Epidermal melanocyte (primary cell): ENCODE data around the gene CA14.
"Not testable (repeated sequence)": the region's sequence is repeated elsewhere in the genome, so short reads cannot be mapped to it uniquely, and the experiment has no call there.

Source experiments
- DNase-seq: peaks from one replicate; pipeline ENCODE4 v3.0.0; 2011; ENCODE audit warnings: low spot score; ENCODE audit not compliant: insufficient read length

Gene CA14

DNA sequence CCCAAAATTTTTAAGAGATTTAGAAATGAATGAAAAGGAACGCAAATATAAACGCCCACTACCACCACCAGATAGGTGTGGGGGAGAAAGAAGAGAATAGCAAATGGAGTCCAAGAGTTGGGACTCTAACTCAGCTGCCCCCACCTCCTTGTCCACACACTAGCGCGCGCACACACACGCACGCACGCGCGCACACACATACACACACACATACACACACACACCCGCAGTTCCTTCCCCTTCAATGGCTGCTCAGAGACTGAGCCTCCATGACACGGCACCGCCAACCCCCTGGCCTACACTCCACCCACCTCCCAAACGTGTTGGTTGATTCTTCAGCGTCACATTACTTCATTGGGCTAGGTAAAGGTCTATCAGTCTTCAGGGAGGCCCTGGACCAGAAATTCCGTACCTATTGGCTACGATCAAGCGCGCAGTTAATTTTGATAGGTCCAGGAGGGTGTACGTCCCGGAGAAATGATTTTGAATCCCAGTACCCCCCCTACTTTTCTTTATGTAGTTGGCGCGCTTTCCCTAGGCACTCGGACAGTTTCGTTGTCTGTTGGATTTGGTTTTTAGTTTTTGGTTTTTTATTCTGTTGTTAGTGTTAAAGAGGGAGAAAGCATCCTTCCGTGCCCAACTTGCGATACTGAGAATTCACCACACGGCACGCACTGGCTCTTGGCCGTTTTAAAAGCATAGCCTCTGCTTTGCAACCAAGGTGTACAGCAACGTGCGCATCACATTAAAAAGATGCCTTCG lies 21.5 kb upstream of the CA14 start, which contains the start of gene ANP32E:
TSS of gene ANP32E (minus strand) at position 261 of the 762 bp plus-strand sequence. CDS start 326 bp downstream, outside the sequence.
- peak; percentile 100 for DNase-seq

DNA sequence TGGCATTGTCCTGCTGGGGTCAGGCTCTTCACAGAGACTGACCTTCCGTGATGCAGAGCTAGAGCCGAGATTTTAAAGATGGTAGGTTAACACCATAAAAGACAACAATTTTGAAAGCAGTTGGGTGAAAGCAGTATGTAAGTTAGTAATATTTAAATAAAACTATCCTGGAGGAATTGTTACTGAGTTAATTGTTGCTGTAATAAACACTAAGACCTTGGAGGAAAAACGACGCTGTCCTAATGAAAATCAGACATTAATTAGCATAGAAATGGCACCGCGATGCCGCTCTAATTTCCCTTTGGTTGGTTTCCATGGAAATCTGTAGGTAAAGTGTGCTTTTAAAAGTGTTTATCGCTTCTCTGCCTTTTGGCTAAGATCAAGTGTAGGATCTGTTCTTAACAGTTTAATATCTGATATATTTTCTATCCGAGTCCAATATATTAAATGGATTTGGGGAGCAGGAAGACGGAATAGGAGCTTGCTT lies 20.9 kb upstream of the CA14 start:
- no peak for DNase-seq

DNA sequence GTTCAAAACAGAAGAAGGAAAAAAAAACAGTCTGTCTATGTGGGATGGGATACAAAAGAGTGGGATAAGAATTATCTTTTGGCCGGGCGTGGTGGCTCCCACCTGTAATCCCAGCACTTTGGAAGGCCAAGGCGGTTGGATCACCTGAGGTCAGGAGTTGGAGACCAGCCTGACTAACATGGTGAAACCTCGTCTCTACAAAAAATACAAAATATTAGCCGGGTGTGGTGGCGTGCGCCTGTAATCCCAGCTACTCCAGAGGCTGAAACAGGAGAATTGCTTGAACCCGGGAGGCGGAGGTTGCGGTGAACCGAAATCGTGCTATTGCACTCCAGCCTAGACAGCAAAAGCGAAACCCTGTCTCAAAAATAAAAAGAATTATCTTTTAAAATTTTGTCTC lies 20.4 kb upstream of the CA14 start:
- DNase-seq = not testable (repeated sequence)

DNA sequence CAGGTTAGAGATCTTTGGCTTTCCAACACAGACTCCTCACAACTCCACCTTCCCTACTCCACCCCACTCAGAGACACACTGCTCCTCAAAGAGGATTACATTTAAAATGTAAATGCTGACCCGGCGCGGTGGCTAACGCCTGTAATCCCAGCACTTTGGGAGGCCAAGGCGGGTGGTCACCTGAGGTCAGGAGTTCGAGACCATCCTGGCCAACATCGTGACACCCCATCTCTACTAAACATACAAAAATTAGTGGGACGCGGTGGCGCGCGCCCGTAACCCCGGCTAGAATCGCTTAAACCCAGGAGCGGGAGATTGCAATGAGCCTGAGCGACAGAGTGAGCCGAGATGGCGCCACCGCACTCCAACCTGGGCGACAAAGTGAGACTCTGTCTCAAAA lies 19.8 kb upstream of the CA14 start:
- no peak for DNase-seq

GRCh38 chr1:150243003-150243402 lies 14.6 kb upstream of the CA14 start:
- no peak for DNase-seq

- no peak for DNase-seq
Observed at GRCh38 chr1:150249936-150250335, 7.6 kb upstream of the CA14 start.

DNA sequence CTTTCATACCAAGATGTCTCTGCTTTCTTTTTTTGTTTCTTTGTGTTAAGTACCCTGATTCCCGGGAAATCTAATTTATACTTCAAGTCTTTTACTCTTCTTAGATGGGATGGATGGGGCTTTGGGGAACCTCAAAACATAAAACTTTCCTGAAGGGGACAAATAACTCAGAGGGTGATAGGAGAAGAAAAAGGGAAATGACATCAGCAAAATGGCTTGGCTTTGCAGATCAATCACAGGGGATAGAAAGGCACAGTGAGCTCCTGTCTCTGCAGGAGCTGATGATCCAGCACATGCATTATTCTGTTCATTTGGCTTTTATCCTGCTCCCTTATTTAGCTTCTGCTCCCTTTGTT lies 1.4 kb upstream of the CA14 start:
- no peak for DNase-seq

GRCh38 chr1:150256554-150257341 lies 826 bp upstream of the CA14 start:
- DNase-seq = no peak

DNA sequence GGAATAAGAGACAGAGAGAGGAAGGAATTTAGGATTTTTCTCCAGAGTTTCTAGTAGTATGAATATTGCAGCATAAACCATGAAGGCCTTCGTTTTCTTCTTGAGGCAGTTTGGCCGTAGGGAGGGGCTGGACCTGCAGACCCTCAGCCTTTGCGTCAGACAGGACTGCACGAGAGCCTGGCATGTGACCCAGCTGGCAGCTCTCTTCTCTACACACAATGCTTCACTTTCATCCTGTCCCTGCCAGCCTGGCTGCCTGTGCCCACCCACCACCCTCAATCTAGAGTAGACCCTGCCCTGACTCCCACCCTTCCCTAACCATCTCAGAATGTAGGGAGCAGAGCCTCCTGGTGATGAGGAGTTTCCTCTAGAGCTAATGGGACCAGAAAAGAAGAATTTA lies 1.6 kb downstream of the CA14 start:
- no peak for DNase-seq

- DNase-seq = no peak
Observed at GRCh38 chr1:150259758-150260669, 2.4 kb downstream of the CA14 start.

GRCh38 chr1:150261367-150261766 lies 3.8 kb downstream of the CA14 start:
- no peak for DNase-seq

- DNase-seq = no peak
Observed at GRCh38 chr1:150262388-150263320, 5.1 kb downstream of the CA14 start.

DNA sequence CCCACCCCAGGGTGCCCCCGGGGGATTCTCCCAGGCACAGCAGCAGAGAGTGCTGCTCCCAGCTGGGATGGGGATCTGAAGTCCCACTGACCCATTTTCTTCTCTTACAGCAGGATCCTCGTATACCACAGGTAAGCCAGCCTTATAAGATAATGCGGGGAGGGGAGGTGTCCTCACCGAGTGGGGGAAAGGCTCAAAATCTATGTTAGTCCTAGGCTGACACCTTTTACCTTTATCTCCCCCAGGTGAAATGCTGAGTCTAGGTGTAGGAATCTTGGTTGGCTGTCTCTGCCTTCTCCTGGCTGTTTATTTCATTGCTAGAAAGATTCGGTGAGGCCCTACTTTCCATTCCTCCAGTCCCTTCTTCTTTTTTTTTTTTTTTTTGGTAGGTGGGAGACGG lies 6.0 kb downstream of the CA14 start:
- no peak for DNase-seq

DNA sequence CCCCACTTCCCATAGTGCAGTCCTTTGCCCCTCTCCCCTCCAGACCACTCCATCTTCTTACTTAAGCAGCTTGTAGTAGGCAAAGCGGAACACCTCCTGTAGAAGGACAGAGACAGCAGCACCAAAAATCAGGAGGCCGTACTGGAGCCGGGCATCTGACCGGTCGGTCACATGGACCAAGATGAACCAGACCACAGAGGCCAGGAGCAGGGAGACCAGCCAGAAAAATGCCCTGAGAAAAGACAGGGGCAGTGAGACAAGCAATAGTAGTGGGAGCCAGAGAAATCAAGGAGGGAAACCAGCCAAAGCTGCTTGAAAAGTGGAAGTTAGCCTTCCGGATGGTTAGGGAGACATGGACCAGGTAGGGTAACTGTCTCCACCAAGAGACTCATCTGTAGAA lies 10.3 kb downstream of the CA14 start:
- no peak for DNase-seq

GRCh38 chr1:150268340-150268704 lies 10.7 kb downstream of the CA14 start:
- DNase-seq = no peak

DNA sequence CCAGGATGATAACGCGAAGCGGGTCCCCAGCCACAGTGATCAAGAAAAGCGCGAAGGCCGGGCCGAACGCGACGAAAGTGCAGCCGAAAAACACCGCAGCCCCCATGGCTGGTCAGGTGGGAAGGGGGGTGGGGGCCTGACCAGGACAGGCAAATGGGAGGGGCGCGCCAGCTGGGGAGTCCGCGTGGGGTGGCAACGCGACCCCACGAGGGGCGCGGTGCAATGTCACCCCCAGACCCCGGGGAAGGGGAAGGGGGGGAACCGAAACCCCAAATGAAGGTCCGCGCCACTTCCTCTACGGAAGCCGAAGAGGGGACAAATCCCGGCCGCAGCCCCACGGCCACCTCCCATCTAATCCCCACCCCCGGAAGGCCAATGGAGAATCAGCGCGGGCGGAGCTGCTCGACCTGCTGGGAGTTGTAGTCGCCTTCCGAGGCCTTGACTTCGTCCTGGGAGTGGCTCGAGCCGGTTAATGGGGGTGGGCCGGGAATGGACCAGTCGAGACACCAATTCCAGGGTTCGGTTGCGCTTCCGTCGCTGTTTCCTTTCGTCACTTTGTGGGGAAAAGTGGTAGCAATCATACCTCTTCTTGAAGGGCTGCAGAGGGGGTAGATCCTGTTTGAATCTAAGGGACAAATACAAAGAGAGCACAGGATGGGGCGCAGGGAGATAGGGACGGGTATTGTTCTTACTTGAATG lies 11.3 kb downstream of the CA14 start, which contains the start of gene APH1A:
TSS of gene APH1A (minus strand) at position 312 of the 699 bp plus-strand sequence. CDS start at position 106, 206 bp downstream.
- peak; percentile 97 for DNase-seq

DNA sequence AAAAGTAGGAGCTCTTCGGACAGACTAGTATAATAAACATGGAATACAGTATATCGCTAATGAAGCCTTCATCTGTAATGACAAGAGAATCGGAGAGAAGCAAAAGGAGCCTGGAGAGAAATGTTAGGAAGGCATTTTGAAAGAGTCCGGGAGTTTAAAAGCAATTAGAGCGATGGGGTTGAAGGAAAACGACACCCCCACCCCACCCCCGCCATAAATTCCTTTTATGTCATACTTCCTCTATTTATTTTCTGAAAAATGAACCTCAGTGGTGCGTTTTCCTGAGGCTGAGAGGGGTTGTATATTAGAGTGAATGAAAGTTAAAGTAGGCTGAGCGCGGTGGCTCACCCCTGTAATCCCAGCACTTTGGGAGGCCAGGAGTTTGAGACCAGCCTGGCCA lies 11.9 kb downstream of the CA14 start:
- no peak for DNase-seq

DNA sequence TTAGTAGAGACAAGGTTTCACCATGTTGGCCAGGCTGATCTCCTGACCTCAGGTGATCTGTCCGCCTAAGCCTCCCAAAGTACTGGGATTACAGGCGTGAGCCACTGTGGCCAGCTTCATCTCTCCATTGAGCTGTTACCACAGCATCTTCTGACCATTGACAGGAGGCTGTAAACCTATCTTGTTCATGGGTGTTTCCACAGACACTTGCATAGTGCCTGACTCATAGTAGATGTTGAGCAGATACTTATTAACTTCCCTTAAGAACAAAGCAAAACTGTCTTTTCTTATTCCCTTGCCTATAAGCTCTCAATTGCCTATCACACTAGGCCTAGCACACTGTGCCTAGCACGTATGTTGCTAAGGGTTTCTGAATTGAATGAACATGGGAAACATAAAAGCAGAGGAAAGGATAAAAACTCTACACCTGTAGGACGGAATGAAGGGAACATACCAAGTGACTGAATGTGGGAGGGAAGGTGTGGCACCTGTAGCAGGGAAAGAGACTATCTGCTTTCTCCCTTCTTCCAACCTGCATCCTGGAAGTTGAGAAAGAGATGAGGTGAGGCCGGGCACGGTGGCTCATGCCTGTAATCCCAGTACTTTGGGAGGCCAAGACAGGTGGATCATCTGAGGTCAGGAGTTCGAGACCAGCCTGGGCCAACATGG lies 13.9 kb downstream of the CA14 start:
- no peak for DNase-seq

- no peak for DNase-seq
Observed at GRCh38 chr1:150273311-150273710, 15.7 kb downstream of the CA14 start.
